ENCODE measurements around the gene VPS51. TPM values are rescaled to one million over a fixed set of nuclear protein-coding genes. Genes with fewer than 3 reads are reported as not detected.

Gene VPS51
- total and polyA plus RNA-seq, 2 of the 13 experiments (the other 11 are each of a cell fraction or from before 2014, with no cell fraction given), result 76.3 to 90.6 TPM

DNA sequence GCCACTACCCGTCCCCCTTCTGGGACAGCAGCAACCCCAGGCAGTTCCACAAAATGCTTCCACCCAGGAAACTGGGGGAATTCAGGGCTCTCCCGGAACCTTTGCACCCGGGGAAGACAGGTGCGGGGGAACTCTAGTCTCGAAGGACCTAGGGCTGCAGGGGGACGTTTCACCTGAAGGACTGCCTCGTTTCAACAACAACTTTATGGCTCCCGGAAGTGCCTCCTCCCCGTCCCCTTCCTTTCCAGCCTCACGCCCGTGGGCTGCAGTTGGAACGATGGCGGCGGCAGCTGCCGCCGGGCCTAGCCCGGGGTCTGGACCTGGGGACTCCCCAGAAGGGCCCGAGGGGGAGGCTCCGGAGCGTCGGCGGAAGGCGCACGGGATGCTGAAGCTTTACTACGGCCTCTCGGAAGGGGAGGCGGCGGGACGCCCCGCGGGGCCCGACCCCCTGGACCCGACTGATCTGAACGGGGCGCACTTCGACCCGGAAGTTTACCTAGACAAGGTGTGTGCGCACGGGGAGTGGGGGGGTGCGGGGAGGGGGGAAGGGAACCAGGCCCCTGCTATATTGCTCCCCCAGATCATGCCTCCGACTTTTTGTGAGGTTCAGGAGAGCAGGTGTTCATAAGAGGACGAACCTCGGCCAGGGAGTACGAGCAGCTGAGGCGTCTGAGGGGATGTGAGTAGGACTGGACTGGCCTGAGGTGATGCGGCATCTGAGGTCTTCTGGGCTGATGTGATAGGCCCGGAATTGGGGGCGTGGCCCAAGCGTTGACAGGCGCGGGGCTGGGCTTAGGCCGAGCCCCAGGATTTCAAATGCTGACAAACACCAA, at the start of gene VPS51 (continued):
- TF ChIP-seq, protein P1, sequence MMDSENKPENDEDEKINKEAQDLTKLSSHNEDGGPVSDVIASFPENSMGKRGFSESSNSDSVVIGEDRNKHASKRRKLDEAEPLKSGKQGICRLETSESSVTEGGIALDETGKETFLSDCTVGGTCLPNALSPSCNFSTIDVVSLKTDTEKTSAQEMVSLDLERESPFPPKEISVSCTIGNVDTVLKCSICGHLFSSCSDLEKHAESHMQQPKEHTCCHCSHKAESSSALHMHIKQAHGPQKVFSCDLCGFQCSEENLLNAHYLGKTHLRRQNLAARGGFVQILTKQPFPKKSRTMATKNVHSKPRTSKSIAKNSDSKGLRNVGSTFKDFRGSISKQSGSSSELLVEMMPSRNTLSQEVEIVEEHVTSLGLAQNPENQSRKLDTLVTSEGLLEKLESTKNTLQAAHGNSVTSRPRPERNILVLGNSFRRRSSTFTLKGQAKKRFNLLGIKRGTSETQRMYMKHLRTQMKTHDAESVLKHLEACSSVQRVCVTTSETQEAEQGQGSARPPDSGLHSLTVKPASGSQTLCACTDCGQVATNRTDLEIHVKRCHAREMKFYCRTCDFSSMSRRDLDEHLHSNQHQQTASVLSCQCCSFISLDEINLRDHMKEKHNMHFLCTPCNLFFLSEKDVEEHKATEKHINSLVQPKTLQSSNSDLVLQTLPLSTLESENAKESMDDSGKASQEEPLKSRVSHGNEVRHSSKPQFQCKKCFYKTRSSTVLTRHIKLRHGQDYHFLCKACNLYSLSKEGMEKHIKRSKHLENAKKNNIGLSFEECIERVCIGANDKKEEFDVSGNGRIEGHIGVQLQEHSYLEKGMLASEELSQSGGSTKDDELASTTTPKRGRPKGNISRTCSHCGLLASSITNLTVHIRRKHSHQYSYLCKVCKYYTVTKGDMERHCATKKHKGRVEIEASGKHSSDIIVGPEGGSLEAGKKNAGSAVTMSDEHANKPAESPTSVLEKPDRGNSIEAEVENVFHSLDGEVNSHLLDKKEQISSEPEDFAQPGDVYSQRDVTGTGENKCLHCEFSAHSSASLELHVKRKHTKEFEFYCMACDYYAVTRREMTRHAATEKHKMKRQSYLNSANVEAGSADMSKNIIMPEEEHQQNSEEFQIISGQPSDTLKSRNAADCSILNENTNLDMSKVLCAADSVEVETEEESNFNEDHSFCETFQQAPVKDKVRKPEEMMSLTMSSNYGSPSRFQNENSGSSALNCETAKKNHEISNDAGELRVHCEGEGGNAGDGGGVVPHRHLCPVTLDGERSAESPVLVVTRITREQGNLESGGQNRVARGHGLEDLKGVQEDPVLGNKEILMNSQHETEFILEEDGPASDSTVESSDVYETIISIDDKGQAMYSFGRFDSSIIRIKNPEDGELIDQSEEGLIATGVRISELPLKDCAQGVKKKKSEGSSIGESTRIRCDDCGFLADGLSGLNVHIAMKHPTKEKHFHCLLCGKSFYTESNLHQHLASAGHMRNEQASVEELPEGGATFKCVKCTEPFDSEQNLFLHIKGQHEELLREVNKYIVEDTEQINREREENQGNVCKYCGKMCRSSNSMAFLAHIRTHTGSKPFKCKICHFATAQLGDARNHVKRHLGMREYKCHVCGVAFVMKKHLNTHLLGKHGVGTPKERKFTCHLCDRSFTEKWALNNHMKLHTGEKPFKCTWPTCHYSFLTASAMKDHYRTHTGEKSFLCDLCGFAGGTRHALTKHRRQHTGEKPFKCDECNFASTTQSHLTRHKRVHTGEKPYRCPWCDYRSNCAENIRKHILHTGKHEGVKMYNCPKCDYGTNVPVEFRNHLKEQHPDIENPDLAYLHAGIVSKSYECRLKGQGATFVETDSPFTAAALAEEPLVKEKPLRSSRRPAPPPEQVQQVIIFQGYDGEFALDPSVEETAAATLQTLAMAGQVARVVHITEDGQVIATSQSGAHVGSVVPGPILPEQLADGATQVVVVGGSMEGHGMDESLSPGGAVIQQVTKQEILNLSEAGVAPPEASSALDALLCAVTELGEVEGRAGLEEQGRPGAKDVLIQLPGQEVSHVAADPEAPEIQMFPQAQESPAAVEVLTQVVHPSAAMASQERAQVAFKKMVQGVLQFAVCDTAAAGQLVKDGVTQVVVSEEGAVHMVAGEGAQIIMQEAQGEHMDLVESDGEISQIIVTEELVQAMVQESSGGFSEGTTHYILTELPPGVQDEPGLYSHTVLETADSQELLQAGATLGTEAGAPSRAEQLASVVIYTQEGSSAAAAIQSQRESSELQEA (CRISPR knock-in tag; IDR thresholded peaks at IDR 0.05; ENCODE audit: not compliant biosample characterization), result no peak
- TF ChIP-seq, protein P2, sequence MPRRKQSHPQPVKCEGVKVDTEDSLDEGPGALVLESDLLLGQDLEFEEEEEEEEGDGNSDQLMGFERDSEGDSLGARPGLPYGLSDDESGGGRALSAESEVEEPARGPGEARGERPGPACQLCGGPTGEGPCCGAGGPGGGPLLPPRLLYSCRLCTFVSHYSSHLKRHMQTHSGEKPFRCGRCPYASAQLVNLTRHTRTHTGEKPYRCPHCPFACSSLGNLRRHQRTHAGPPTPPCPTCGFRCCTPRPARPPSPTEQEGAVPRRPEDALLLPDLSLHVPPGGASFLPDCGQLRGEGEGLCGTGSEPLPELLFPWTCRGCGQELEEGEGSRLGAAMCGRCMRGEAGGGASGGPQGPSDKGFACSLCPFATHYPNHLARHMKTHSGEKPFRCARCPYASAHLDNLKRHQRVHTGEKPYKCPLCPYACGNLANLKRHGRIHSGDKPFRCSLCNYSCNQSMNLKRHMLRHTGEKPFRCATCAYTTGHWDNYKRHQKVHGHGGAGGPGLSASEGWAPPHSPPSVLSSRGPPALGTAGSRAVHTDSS (CRISPR knock-in tag; conservative IDR thresholded peaks at IDR 0.05), result no peak
- TF ChIP-seq ZNF484 (CRISPR knock-in tag; IDR thresholded peaks at IDR 0.05; ENCODE audit: borderline replicate concordance, low read depth), result no peak
- TF ChIP-seq ZNF580 (CRISPR knock-in tag; IDR thresholded peaks at IDR 0.05; ENCODE audit: borderline replicate concordance, low read depth), result peak; percentile 82; the same call in 1 of the 2 replicates
- TF ChIP-seq ZUFSP (CRISPR knock-in tag; IDR thresholded peaks at IDR 0.05; ENCODE audit: borderline replicate concordance), result no peak
- TF ChIP-seq SRSF9 (IDR thresholded peaks at IDR 0.05; ENCODE audit: borderline replicate concordance, insufficient read depth, low read depth, low read length, poor library complexity, severe bottlenecking), result no peak
- TF ChIP-seq IRF2 (CRISPR knock-in tag; IDR thresholded peaks at IDR 0.05), result peak; percentile 98; the same call in 1 of the 2 replicates
- TF ChIP-seq, protein P3, sequence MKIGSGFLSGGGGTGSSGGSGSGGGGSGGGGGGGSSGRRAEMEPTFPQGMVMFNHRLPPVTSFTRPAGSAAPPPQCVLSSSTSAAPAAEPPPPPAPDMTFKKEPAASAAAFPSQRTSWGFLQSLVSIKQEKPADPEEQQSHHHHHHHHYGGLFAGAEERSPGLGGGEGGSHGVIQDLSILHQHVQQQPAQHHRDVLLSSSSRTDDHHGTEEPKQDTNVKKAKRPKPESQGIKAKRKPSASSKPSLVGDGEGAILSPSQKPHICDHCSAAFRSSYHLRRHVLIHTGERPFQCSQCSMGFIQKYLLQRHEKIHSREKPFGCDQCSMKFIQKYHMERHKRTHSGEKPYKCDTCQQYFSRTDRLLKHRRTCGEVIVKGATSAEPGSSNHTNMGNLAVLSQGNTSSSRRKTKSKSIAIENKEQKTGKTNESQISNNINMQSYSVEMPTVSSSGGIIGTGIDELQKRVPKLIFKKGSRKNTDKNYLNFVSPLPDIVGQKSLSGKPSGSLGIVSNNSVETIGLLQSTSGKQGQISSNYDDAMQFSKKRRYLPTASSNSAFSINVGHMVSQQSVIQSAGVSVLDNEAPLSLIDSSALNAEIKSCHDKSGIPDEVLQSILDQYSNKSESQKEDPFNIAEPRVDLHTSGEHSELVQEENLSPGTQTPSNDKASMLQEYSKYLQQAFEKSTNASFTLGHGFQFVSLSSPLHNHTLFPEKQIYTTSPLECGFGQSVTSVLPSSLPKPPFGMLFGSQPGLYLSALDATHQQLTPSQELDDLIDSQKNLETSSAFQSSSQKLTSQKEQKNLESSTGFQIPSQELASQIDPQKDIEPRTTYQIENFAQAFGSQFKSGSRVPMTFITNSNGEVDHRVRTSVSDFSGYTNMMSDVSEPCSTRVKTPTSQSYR (CRISPR knock-in tag; IDR thresholded peaks at IDR 0.05; ENCODE audit: borderline replicate concordance), result peak; percentile 63
- peak; percentile 54; the same call in 1 of the 2 replicates for TF ChIP-seq ZNF547 (CRISPR knock-in tag; IDR thresholded peaks at IDR 0.05)
- TF ChIP-seq ZNF225 (CRISPR knock-in tag; IDR thresholded peaks at IDR 0.05), result 0 out of 2 replicates have a peak, but pooled peaks have one; percentile 21
- no peak for TF ChIP-seq HHEX (CRISPR knock-in tag; IDR thresholded peaks at IDR 0.05)
- peak; percentile 96 for TF ChIP-seq ASH2L (IDR thresholded peaks at IDR 0.05; ENCODE audit: insufficient read length, low read depth, low read length)
